Adipocyte (in vitro differentiated cells): ENCODE results near the gene HIRIP3.
A peak's percentile ranks its signal among the peaks of the same experiment; 100 is the strongest.
"Not testable (repeated sequence)": the region's sequence is repeated elsewhere in the genome, so short reads cannot be mapped to it uniquely, and the experiment has no call there.

Source experiments
- DNase-seq: peaks from one replicate; pipeline ENCODE4 v3.0.0-alpha.2; 2015; ENCODE audit warnings: low read depth
- H3K27me3 ChIP-seq: replicated peaks from 2 replicates; pipeline ENCODE4 v1.7.0; 2013; ENCODE audit warnings: mild to moderate bottlenecking, low read length, moderate library complexity; ENCODE audit not compliant: control insufficient read depth, insufficient read depth
- H3K36me3 ChIP-seq: 2 replicates; pipeline ENCODE4 v1.7.0; 2013; ENCODE audit warnings: low read length, mild to moderate bottlenecking, moderate library complexity; ENCODE audit not compliant: control insufficient read depth, insufficient read depth, severe bottlenecking
- H3K4me1 ChIP-seq: 2 replicates; pipeline ENCODE4 v1.7.0; 2013; ENCODE audit warnings: mild to moderate bottlenecking, low read length, moderate library complexity; ENCODE audit not compliant: control insufficient read depth, insufficient read depth
- H3K4me3 ChIP-seq: 2 replicates; pipeline ENCODE4 v1.7.0; 2013; ENCODE audit warnings: mild to moderate bottlenecking, low read length, moderate library complexity
- H3K9ac ChIP-seq: 2 replicates; pipeline ENCODE4 v1.7.0; 2013; ENCODE audit warnings: mild to moderate bottlenecking, low read length, moderate library complexity
- H3K9me3 ChIP-seq: 2 replicates; pipeline ENCODE4 v1.7.0; 2013; ENCODE audit warnings: mild to moderate bottlenecking, low read length, moderate library complexity; ENCODE audit not compliant: control insufficient read depth

The HIRIP3 gene

GRCh38 chr16:29995324-29995910 lies at the start of gene HIRIP3:
TSS of gene HIRIP3 (minus strand) at chr16:29995617. CDS start at chr16:29995605, 12 bp downstream.
- Histone ChIP-seq H3K4me1 (peaks cover 28% of the 10 kb centered on the region), H3K4me3 (peak within 1 kb of the TSS; percentile 87), H3K36me3 (peaks cover 29% of the 10 kb centered on the region), H3K9me3 (no peaks in the 10 kb centered on the region), H3K9ac (peak within 1 kb of the TSS; percentile 99), H3K27me3 (no peaks in the 10 kb centered on the region)
- DNase-seq, result peak; percentile 91

- Histone ChIP-seq H3K4me1 (no peaks in the 10 kb centered on the region), H3K36me3 (no peaks in the 10 kb centered on the region), H3K27me3 (no peaks in the 10 kb centered on the region), H3K9ac (no peak overlapping the region), H3K4me3 (no peak overlapping the region), H3K9me3 (no peaks in the 10 kb centered on the region)
- DNase-seq, result peak; percentile 77
Measured at GRCh38 chr16:30041841-30042240, 46.4 kb upstream of the HIRIP3 start.

- not testable (repeated sequence) for H3K4me3 ChIP-seq, H3K36me3 ChIP-seq
Measured at GRCh38 chr16:30040690-30041089, 45.3 kb upstream of the HIRIP3 start.

GRCh38 chr16:30040221-30040620 lies 44.8 kb upstream of the HIRIP3 start:
- H3K9me3 ChIP-seq, result no peaks in the 10 kb centered on the region
- peaks cover 10% of the 10 kb centered on the region for H3K27me3 ChIP-seq
- no peaks in the 10 kb centered on the region for H3K36me3 ChIP-seq
- H3K4me1 ChIP-seq, result no peaks in the 10 kb centered on the region
- DNase-seq, result no peak
- H3K9ac ChIP-seq, result no peak overlapping the region
- H3K4me3 ChIP-seq, result no peak overlapping the region

More at GRCh38 chr16:30040690-30041089, 45.3 kb upstream of the HIRIP3 start:
- H3K4me1 ChIP-seq, H3K9ac ChIP-seq, H3K27me3 ChIP-seq, H3K9me3 ChIP-seq, DNase-seq: not testable (repeated sequence)

- Histone ChIP-seq H3K36me3 (no peaks in the 10 kb centered on the region), H3K4me1 (no peaks in the 10 kb centered on the region), H3K4me3 (no peak overlapping the region), H3K27me3 (peaks cover 42% of the 10 kb centered on the region), H3K9me3 (no peaks in the 10 kb centered on the region), H3K9ac (no peak overlapping the region)
- no peak for DNase-seq
Measured at GRCh38 chr16:30033270-30033669, 37.9 kb upstream of the HIRIP3 start.

- Histone ChIP-seq H3K4me1 (no peaks in the 10 kb centered on the region), H3K9me3 (no peaks in the 10 kb centered on the region), H3K9ac (no peak overlapping the region), H3K4me3 (no peak overlapping the region), H3K27me3 (peaks cover 52% of the 10 kb centered on the region), H3K36me3 (no peaks in the 10 kb centered on the region)
- DNase-seq, result peak; percentile 84
Measured at GRCh38 chr16:30032083-30032819, 36.8 kb upstream of the HIRIP3 start.

GRCh38 chr16:30031477-30031918 lies 36.1 kb upstream of the HIRIP3 start:
- no peak overlapping the region for H3K4me3 ChIP-seq

GRCh38 chr16:30030841-30031413 lies 35.5 kb upstream of the HIRIP3 start, which contains the start of gene TLCD3B:
TSS of gene TLCD3B (minus strand) at chr16:30031271. CDS start at chr16:30030527, 744 bp downstream.
- H3K27me3 ChIP-seq, result peaks cover 55% of the 10 kb centered on the region
- no peaks in the 10 kb centered on the region for H3K36me3 ChIP-seq
- peak; percentile 28 for DNase-seq
- no peaks in the 10 kb centered on the region for H3K4me1 ChIP-seq
- no peak within 1 kb of the TSS for H3K9ac ChIP-seq
- no peak within 1 kb of the TSS for H3K4me3 ChIP-seq
- no peaks in the 10 kb centered on the region for H3K9me3 ChIP-seq

More at GRCh38 chr16:30031477-30031918, 36.1 kb upstream of the HIRIP3 start:
- Histone ChIP-seq H3K9me3 (no peaks in the 10 kb centered on the region), H3K27me3 (peaks cover 56% of the 10 kb centered on the region), H3K9ac (no peak overlapping the region), H3K36me3 (no peaks in the 10 kb centered on the region), H3K4me1 (no peaks in the 10 kb centered on the region)
- no peak for DNase-seq

- Histone ChIP-seq H3K9me3 (no peaks in the 10 kb centered on the region), H3K9ac (no peak overlapping the region), H3K36me3 (no peaks in the 10 kb centered on the region), H3K4me3 (no peak overlapping the region), H3K4me1 (no peaks in the 10 kb centered on the region), H3K27me3 (peaks cover 57% of the 10 kb centered on the region)
- no peak for DNase-seq
Measured at GRCh38 chr16:30030011-30030685, 34.7 kb upstream of the HIRIP3 start.

- DNase-seq, result peak; percentile 32
- Histone ChIP-seq H3K36me3 (no peaks in the 10 kb centered on the region), H3K4me1 (no peaks in the 10 kb centered on the region), H3K27me3 (peaks cover 64% of the 10 kb centered on the region), H3K4me3 (no peak overlapping the region), H3K9ac (no peak overlapping the region), H3K9me3 (no peaks in the 10 kb centered on the region)
Measured at GRCh38 chr16:30028438-30029076, 33.1 kb upstream of the HIRIP3 start.
